Breast epithelium (tissue), 4 donors: ENCODE data around the gene TC2N. TPM values are rescaled to one million over a fixed set of nuclear protein-coding genes. Genes with fewer than 3 reads are reported as not detected.

Source experiments
- DNase-seq, 2 donors: peaks; one replicate each; pipeline ENCODE4 v3.0.0-alpha.2; 2019; ENCODE audit warnings: low spot score in 2 of 2
- H3K27ac ChIP-seq, 2 donors: fragments of 200-600 bp; sonication (generic) in 1 of 2; one replicate each; pipeline ENCODE4 v1.5.1; 2016 to 2019; ENCODE audit warnings: mild to moderate bottlenecking in 1 of 2
- H3K27me3 ChIP-seq, 2 donors: fragments of 200-600 bp; sonication (generic) in 1 of 2; one replicate each; pipeline versions ENCODE4 v1.5.1 to v1.6.0; 2017 to 2019; ENCODE audit warnings: control low read depth in 1 of 2, mild to moderate bottlenecking in 1 of 2
- H3K36me3 ChIP-seq: fragments of 200-600 bp; one replicate; pipeline ENCODE4 v1.5.1; 2019
- H3K4me1 ChIP-seq, 2 donors: fragments of 200-600 bp; sonication (generic); one replicate each; pipeline ENCODE4 v1.5.1; 2016 to 2019; ENCODE audit warnings: control low read depth in 1 of 2
- H3K4me3 ChIP-seq, 3 donors: fragments of 200-600 bp; sonication (generic); 1 replicate in 2 of 3; 2 replicates in 1 of 3; pipeline ENCODE4 v1.5.1; 2016 to 2019; ENCODE audit warnings: mild to moderate bottlenecking in 3 of 3, moderate library complexity in 2 of 3
- H3K9me3 ChIP-seq, 2 donors: fragments of 200-600 bp; sonication (generic) in 1 of 2; one replicate each; pipeline ENCODE4 v1.5.1; 2016 to 2019; ENCODE audit warnings: control low read depth in 1 of 2
- CTCF ChIP-seq, 3 donors: fragments of 450-650 bp; IDR thresholded peaks; one replicate each; pipeline ENCODE4 v1.5.1; 2016 to 2017; ENCODE audit warnings: antibody characterized with exemption in 3 of 3, mild to moderate bottlenecking in 3 of 3, moderate library complexity in 3 of 3
- POLR2A ChIP-seq: fragments of 450-650 bp; IDR thresholded peaks from one replicate; pipeline ENCODE4 v1.6.1; 2016; ENCODE audit warnings: antibody characterized with exemption, mild to moderate bottlenecking, moderate library complexity
- POLR2AphosphoS5 ChIP-seq, 3 donors: sonication (generic); formaldehyde crosslinking; IDR thresholded peaks; one replicate each; pipeline ENCODE4 v1.6.1; 2017; ENCODE audit warnings: antibody characterized with exemption in 3 of 3
- intact Hi-C: fragments of 100-400 bp; cut with DNase I; formaldehyde crosslinking; loops from one replicate; pipeline ENCODE4 v1.15.1; 2023; ENCODE audit warnings: low total_unique reads
- total RNA-seq, 3 donors: library from RNA; depleted of rRNA; stranded (reverse); fragments of >200 nt; gene quantifications; one replicate each; pipeline ENCODE4 v1.1.0, GENCODE V29; 2016

TC2N gene
- total RNA-seq, 3 donors from 2014 or later, result 36.6 to 169 (median 166) TPM

- H3K27ac ChIP-seq, result peak overlapping the region; percentile 61 to 74
- intact Hi-C loops, result no loop called here
These were observed 112.5 kb downstream of the TC2N start for GRCh38 chr14:91754819-91755218.

GRCh38 chr14:91754185-91754584 lies 113.2 kb downstream of the TC2N start:
- Histone ChIP-seq H3K27ac (peak overlapping the region; percentile 61 to 74), H3K4me3 (no peak overlapping the region), H3K9me3 (no peaks in the 10 kb centered on the region), H3K36me3 (no peaks in the 10 kb centered on the region), H3K4me1 (no peaks in the 10 kb centered on the region), H3K27me3 (no peaks in the 10 kb centered on the region)
- DNase-seq, result no peak
- intact Hi-C loops, result no loop called here
- TF ChIP-seq CTCF (IDR thresholded peaks at IDR 0.05) (no peak), POLR2AphosphoS5 (IDR thresholded peaks at IDR 0.05) (no peak), POLR2A (no peak)

More at GRCh38 chr14:91754819-91755218, 112.5 kb downstream of the TC2N start:
- no peaks in the 10 kb centered on the region for H3K27me3 ChIP-seq
- TF ChIP-seq POLR2A (no peak), POLR2AphosphoS5 (IDR thresholded peaks at IDR 0.05) (no peak), CTCF (IDR thresholded peaks at IDR 0.05) (no peak)
- no peaks in the 10 kb centered on the region for H3K9me3 ChIP-seq
- H3K4me1 ChIP-seq, result no peaks in the 10 kb centered on the region
- no peaks in the 10 kb centered on the region for H3K36me3 ChIP-seq
- DNase-seq, result no peak
- H3K4me3 ChIP-seq, result no peak overlapping the region

- TF ChIP-seq POLR2A (no peak), CTCF (IDR thresholded peaks at IDR 0.05) (no peak), POLR2AphosphoS5 (IDR thresholded peaks at IDR 0.05) (no peak)
- Histone ChIP-seq H3K27me3 (no peaks in the 10 kb centered on the region), H3K27ac (peak overlapping the region in 1 of 2 donors; percentile 29), H3K4me1 (no peaks in the 10 kb centered on the region), H3K36me3 (no peaks in the 10 kb centered on the region), H3K4me3 (no peak overlapping the region), H3K9me3 (no peaks in the 10 kb centered on the region)
- DNase-seq, result no peak
- intact Hi-C loops, result no loop called here
These were observed 113.7 kb downstream of the TC2N start for GRCh38 chr14:91753501-91754128.

- Histone ChIP-seq H3K27me3 (no peaks in the 10 kb centered on the region), H3K36me3 (no peaks in the 10 kb centered on the region), H3K27ac (peak overlapping the region in 1 of 2 donors; percentile 29), H3K4me3 (no peak overlapping the region), H3K4me1 (no peaks in the 10 kb centered on the region), H3K9me3 (no peaks in the 10 kb centered on the region)
- intact Hi-C loops, result no loop called here
- TF ChIP-seq POLR2AphosphoS5 (IDR thresholded peaks at IDR 0.05) (no peak), POLR2A (no peak), CTCF (IDR thresholded peaks at IDR 0.05) (no peak)
- DNase-seq, result no peak
These were observed 114.4 kb downstream of the TC2N start for GRCh38 chr14:91752961-91753360.

GRCh38 chr14:91751719-91752118 lies 115.6 kb downstream of the TC2N start:
- DNase-seq, result no peak
- Histone ChIP-seq H3K4me3 (no peak overlapping the region), H3K27ac (no peak overlapping the region), H3K27me3 (no peaks in the 10 kb centered on the region), H3K4me1 (no peaks in the 10 kb centered on the region), H3K9me3 (no peaks in the 10 kb centered on the region), H3K36me3 (no peaks in the 10 kb centered on the region)
- intact Hi-C loops, result no loop called here
- TF ChIP-seq CTCF (IDR thresholded peaks at IDR 0.05), result no peak
- TF ChIP-seq POLR2A, result no peak
- no peak for TF ChIP-seq POLR2AphosphoS5 (IDR thresholded peaks at IDR 0.05)
